Panc1 (cell line): ENCODE measurements around the gene MRM3. TPM values are rescaled to one million over a fixed set of nuclear protein-coding genes. Genes with fewer than 3 reads are reported as not detected.

Experiments
- ATAC-seq: fragments of 200-7000 bp; cut with Tn5 transposase; 2 replicates; pipeline ENCODE4 v1.9.1; 2020; ENCODE audit warnings: mild to moderate bottlenecking, moderate library complexity
- BruUV-seq: library from RNA; stranded (reverse); fragments of 400-500 nt; replicated peaks from 2 replicates; lab custom pipeline; 2021; lab: Mats Ljungman, UMichigan
- CTCF ChIA-PET: fragments of 300-600 bp; sonication (Branson Sonifier 250); formaldehyde crosslinking; loops from one replicate; lab custom pipeline; 2022; ENCODE audit warnings: antibody characterized with exemption; lab: Charles Lee
- POLR2A ChIA-PET: fragments of 300-600 bp; sonication (Branson Sonifier 250); formaldehyde crosslinking; loops from one replicate; lab custom pipeline; 2022; ENCODE audit warnings: antibody characterized with exemption; lab: Charles Lee
- DNase-seq: peaks from one replicate; pipeline ENCODE4 v3.0.0-alpha.2; 2010; ENCODE audit warnings: low read depth, low spot score
- H3K27ac ChIP-seq: 2 replicates; pipeline ENCODE4 v1.5.1; 2011; ENCODE audit warnings: mild to moderate bottlenecking, low read length, inconsistent platforms
- H3K27me3 ChIP-seq: fragments of 200-500 bp; sonication (Bioruptor generic); 2 replicates; pipeline ENCODE4 v1.6.0; 2014; ENCODE audit warnings: low read length, inconsistent platforms; ENCODE audit not compliant: control insufficient read depth, insufficient read depth
- H3K36me3 ChIP-seq: fragments of 200-500 bp; sonication (Bioruptor generic); 2 replicates; pipeline ENCODE4 v1.5.1; 2014; ENCODE audit warnings: inconsistent platforms, mild to moderate bottlenecking, low read length, moderate library complexity; ENCODE audit not compliant: control insufficient read depth, insufficient read depth
- H3K4me1 ChIP-seq: 2 replicates; pipeline ENCODE4 v1.5.1; 2011; ENCODE audit warnings: inconsistent platforms, mild to moderate bottlenecking, low read length, moderate library complexity; ENCODE audit not compliant: control insufficient read depth, insufficient read depth
- H3K4me3 ChIP-seq, 2 experiments: 2 replicates each; pipeline ENCODE4 v1.5.1; 2011 to 2012; ENCODE audit warnings: low read depth in 2 of 2, low read length in 2 of 2, mild to moderate bottlenecking in 2 of 2, inconsistent platforms in 1 of 2, moderate library complexity in 1 of 2
- H3K9me3 ChIP-seq: fragments of 200-500 bp; sonication (Bioruptor generic); 2 replicates; pipeline ENCODE4 v1.5.1; 2014; ENCODE audit warnings: low read depth, mild to moderate bottlenecking, inconsistent platforms, low read length, moderate library complexity; ENCODE audit not compliant: control insufficient read depth, insufficient read depth
- CTCF ChIP-seq: fragments of 450-650 bp; IDR thresholded peaks from 2 replicates; pipeline ENCODE4 v1.5.1; 2017; ENCODE audit warnings: mild to moderate bottlenecking
- POLR2AphosphoS5 ChIP-seq: IDR thresholded peaks from 2 replicates; pipeline ENCODE4 v1.6.1; 2012; ENCODE audit warnings: mild to moderate bottlenecking, low read depth, low read length, moderate library complexity
- SIN3A ChIP-seq: IDR thresholded peaks from 2 replicates; pipeline ENCODE4 v1.6.1; 2012; ENCODE audit warnings: low read depth, mild to moderate bottlenecking, low read length, moderate library complexity, borderline replicate concordance; ENCODE audit not compliant: insufficient read depth
- TCF7L2 ChIP-seq: IDR thresholded peaks from 2 replicates; pipeline ENCODE4 v1.6.1; 2011; ENCODE audit warnings: mild to moderate bottlenecking, low read depth, low read length, inconsistent platforms
- in situ Hi-C: cut with HindIII; loops from 2 replicates; pipeline ENCODE4 v1.10.0; 2016; ENCODE audit warnings: low sequenced_read_pairs, low pct_unique_long_range_greater_than_20kb
- intact Hi-C: fragments of 100-400 bp; cut with micrococcal nuclease; formaldehyde crosslinking; loops from one replicate; pipeline ENCODE4 v1.10.0; 2022; ENCODE audit not compliant: unreplicated experiment
- total RNA-seq: library from RNA; stranded (reverse); gene quantifications from one replicate; pipeline ENCODE4 v1.2.1, GENCODE V29; 2021; ENCODE audit not compliant: unreplicated experiment
- TF ChIP-seq, protein P1 (sequence below), 2 experiments: IDR thresholded peaks; 2 replicates each; pipeline ENCODE4 v1.6.1; 2011 to 2012; ENCODE audit warnings: low read depth in 2 of 2, control low read depth in 1 of 2, low read length in 1 of 2, mild to moderate bottlenecking in 1 of 2, moderate library complexity in 1 of 2; ENCODE audit not compliant: insufficient read depth in 1 of 2

Gene MRM3
- total RNA-seq, 1 experiment from 2014 or later: 13.4 TPM

- ATAC-seq (no peak), DNase-seq (no peak)
- H3K9me3 ChIP-seq: no peaks in the 10 kb centered on the region
- no peak overlapping the region for H3K27ac ChIP-seq
- H3K4me1 ChIP-seq: no peaks in the 10 kb centered on the region
- intact Hi-C loops (no loop called here), in situ Hi-C loops (no loop called here)
- H3K4me3 ChIP-seq: no peak overlapping the region
- no peaks in the 10 kb centered on the region for H3K27me3 ChIP-seq
- ChIA-PET POLR2A (no interaction called here), CTCF (interaction anchor here (0.6 kb wide), 1 partner anchor 436 kb away, joined by 3 read pairs; no protein-coding TSS in a partner anchor)
- BruUV-seq: no TSS peak
- no peak for TF ChIP-seq TCF7L2
- no peak for TF ChIP-seq SIN3A
- TF ChIP-seq POLR2AphosphoS5: no peak
- TF ChIP-seq, protein P1, sequence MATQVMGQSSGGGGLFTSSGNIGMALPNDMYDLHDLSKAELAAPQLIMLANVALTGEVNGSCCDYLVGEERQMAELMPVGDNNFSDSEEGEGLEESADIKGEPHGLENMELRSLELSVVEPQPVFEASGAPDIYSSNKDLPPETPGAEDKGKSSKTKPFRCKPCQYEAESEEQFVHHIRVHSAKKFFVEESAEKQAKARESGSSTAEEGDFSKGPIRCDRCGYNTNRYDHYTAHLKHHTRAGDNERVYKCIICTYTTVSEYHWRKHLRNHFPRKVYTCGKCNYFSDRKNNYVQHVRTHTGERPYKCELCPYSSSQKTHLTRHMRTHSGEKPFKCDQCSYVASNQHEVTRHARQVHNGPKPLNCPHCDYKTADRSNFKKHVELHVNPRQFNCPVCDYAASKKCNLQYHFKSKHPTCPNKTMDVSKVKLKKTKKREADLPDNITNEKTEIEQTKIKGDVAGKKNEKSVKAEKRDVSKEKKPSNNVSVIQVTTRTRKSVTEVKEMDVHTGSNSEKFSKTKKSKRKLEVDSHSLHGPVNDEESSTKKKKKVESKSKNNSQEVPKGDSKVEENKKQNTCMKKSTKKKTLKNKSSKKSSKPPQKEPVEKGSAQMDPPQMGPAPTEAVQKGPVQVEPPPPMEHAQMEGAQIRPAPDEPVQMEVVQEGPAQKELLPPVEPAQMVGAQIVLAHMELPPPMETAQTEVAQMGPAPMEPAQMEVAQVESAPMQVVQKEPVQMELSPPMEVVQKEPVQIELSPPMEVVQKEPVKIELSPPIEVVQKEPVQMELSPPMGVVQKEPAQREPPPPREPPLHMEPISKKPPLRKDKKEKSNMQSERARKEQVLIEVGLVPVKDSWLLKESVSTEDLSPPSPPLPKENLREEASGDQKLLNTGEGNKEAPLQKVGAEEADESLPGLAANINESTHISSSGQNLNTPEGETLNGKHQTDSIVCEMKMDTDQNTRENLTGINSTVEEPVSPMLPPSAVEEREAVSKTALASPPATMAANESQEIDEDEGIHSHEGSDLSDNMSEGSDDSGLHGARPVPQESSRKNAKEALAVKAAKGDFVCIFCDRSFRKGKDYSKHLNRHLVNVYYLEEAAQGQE (IDR thresholded peaks at IDR 0.05; ENCODE audit: insufficient read depth in 1 of 2, low read depth in 2 of 2, low read length in 1 of 2): no peak
- TF ChIP-seq CTCF: no peak
- peaks cover 3% of the 10 kb centered on the region; the same call in 1 of the 2 replicates for H3K36me3 ChIP-seq
Measured at GRCh38 chr17:825216-825615, 43.1 kb downstream of the MRM3 start.

GRCh38 chr17:826778-827177, 44.6 kb downstream of the MRM3 start:
- CTCF ChIA-PET: no interaction called here
- DNase-seq: no peak
- no peaks in the 10 kb centered on the region for H3K9me3 ChIP-seq
- H3K4me1 ChIP-seq: no peaks in the 10 kb centered on the region
- TF ChIP-seq SIN3A: no peak
- no peak for TF ChIP-seq CTCF
- TF ChIP-seq, protein P1 (IDR thresholded peaks at IDR 0.05; ENCODE audit: insufficient read depth in 1 of 2, low read depth in 2 of 2, low read length in 1 of 2): no peak
- TF ChIP-seq POLR2AphosphoS5: no peak
- TF ChIP-seq TCF7L2: no peak
- intact Hi-C loops: no loop called here
- in situ Hi-C loops: no loop called here
- POLR2A ChIA-PET: no interaction called here
- BruUV-seq: no TSS peak
- H3K27me3 ChIP-seq: no peaks in the 10 kb centered on the region
- H3K36me3 ChIP-seq: peaks cover 3% of the 10 kb centered on the region; the same call in 1 of the 2 replicates
- no peak overlapping the region for H3K27ac ChIP-seq
- ATAC-seq: no peak
- no peak overlapping the region for H3K4me3 ChIP-seq
